Retina (tissue), 1 donor: ENCODE measurements around the gene NCAPG.

Experiments used
- DNase-seq: peaks from one replicate; pipeline ENCODE4 v3.0.0-alpha.2; 2016

The NCAPG gene

GRCh38 chr4:17810260-17811077 is at the start of gene NCAPG, which contains the start of gene DCAF16:
NCAPG (plus strand) TSS chr4:17810979; CDS start chr4:17811078, 99 bp downstream.
DCAF16 (minus strand) TSS chr4:17810757; CDS start chr4:17804141, 6,616 bp downstream.
- peak; percentile 99 for DNase-seq

- no peak for DNase-seq
Observed at GRCh38 chr4:17761062-17761461, 49.7 kb upstream of the NCAPG start.

- DNase-seq, result no peak
Observed at GRCh38 chr4:17762726-17763125, 48.1 kb upstream of the NCAPG start.

- peak; percentile 83 for DNase-seq
Observed at GRCh38 chr4:17763416-17763815, 47.4 kb upstream of the NCAPG start.

- peak; percentile 79 for DNase-seq
Observed at GRCh38 chr4:17763931-17764330, 46.8 kb upstream of the NCAPG start.

- DNase-seq, result no peak
Observed at GRCh38 chr4:17765514-17766286, 45.1 kb upstream of the NCAPG start.

GRCh38 chr4:17766826-17767458 is 43.8 kb upstream of the NCAPG start:
- no peak for DNase-seq

- no peak for DNase-seq
Observed at GRCh38 chr4:17769406-17770174, 41.2 kb upstream of the NCAPG start.

- no peak for DNase-seq
Observed at GRCh38 chr4:17770845-17771244, 39.9 kb upstream of the NCAPG start.

GRCh38 chr4:17771284-17771908 is 39.4 kb upstream of the NCAPG start:
- no peak for DNase-seq

GRCh38 chr4:17773135-17773698 is 37.6 kb upstream of the NCAPG start:
- DNase-seq, result peak; percentile 40

GRCh38 chr4:17778431-17778830 is 32.3 kb upstream of the NCAPG start:
- no peak for DNase-seq

GRCh38 chr4:17780501-17781299 is 30.1 kb upstream of the NCAPG start:
- no peak for DNase-seq

GRCh38 chr4:17781300-17782287 is 29.2 kb upstream of the NCAPG start, which contains the start of gene FAM184B:
FAM184B (minus strand) TSS chr4:17781621; CDS start chr4:17781299, 322 bp downstream.
- DNase-seq, result peak; percentile 91

- no peak for DNase-seq
Observed at GRCh38 chr4:17785858-17786257, 24.9 kb upstream of the NCAPG start.

GRCh38 chr4:17786567-17786966 is 24.2 kb upstream of the NCAPG start:
- DNase-seq, result no peak

- DNase-seq, result no peak
Observed at GRCh38 chr4:17787315-17787714, 23.5 kb upstream of the NCAPG start.

- DNase-seq, result no peak
Observed at GRCh38 chr4:17788956-17789355, 21.8 kb upstream of the NCAPG start.

GRCh38 chr4:17794730-17795129 is 16.0 kb upstream of the NCAPG start:
- no peak for DNase-seq

- no peak for DNase-seq
Observed at GRCh38 chr4:17797808-17798207, 13.0 kb upstream of the NCAPG start.
